OCI-M2 (cell line): ENCODE data around the gene GANAB.
"Not testable (repeated sequence)": the region's sequence is repeated elsewhere in the genome, so short reads cannot be mapped to it uniquely, and the experiment has no call there.

ENCODE experiments used
- DNase-seq: peaks from one replicate; lab custom pipeline; 2025; ENCODE audit not compliant: unreplicated experiment; lab: John Stamatoyannopoulos, UW

The GANAB gene

DNA sequence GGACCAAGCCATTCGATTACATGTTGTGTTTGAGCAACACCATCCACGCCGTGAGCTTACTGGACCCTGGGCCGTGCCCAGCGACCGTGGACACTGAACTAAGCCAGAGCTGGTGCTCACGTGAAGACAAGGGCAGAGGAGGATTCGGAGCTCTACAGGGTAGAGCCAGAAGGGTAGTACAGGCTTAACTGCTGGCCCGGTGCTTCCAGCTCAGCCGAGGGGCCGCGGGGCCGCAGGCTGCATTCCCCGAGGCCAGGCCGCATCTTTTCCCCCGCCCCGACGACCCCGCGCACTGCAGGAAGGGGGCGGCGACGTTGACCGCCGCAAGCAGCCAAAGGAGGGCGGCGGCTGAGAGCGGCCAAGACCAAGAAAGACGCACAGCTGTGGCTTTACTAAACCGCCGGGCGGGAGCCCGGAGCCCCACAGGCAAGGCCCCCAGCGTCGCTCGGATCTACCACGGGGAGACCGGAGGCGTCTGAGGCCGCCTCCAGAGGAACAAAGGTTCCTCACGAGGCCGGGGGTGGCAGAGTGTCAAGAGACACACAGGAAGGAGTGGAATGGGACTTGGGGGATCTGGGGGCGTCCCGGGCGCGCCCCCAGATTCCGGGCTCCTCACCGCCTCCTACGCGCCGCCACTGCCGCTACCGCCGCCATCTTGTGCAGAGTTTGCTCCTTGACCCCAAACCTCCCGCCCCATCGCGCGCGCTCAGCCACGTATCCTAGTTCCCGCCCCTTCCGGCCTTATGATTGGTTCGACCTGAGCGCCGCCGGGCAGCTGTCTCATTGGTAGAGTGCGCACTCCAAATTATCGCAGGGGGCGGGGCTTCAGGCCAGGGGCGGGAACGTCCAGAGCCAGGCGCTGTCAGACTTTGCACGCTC, at the start of gene GANAB:
Gene GANAB, minus strand, starts transcription at position 668 of the 879 bp plus-strand sequence. Its CDS starts 14 bp downstream, at position 654.
- DNase-seq = peak; percentile 84

DNA sequence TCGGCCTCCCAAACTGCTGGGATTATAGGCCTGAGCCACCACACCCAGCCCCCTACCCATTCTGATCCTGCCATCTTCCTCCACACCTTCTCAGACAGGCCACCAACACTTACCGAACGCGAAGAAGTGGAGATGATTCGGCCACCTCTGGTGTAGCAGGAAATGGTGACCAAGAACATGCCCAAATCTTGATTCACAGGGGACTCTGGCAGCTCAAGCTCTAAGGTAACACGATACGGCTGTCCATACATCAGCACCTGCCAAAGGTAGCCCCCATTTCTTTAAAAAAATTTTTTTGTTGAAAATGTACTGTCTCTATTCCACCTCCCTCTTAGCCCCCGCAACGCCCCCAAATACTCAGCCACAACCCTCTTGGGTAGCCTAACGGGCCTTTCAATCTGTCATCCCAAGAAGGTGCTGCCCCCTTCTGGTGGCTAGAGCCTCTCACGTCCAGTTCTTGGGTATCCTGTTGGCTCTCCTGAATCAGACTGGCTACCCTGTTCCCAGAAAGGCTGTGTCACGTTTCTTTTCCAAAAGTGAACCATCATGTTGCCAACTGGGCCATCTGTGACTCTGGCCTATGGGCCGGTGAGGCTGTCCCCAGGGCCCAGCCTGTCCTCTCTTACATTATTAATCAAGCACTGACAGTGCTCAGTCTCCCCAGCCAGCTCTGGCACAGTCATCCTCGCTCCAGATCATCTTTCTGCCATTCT, 48.2 kb upstream of the GANAB start:
- DNase-seq = no peak

DNA sequence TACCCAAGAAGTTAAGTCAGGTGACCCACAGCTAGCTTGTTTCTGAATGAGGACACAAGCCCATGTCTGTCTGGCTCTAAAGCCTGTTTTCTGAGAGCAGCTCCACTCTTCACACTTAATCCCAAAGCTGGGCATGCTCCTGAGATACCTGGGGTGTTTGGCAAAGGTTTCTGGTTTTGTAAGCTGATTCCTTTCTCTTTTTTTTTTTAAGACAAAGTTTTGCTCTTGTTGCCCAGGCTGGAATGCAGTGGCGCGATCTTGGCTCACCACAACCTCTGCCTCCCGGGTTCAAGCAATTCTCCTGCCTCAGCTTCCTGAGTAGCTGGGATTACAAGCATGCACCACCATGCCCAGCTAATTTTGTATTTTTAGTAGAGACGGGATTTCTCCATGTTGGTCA, 47.2 kb upstream of the GANAB start:
- DNase-seq = not testable (repeated sequence)

DNA sequence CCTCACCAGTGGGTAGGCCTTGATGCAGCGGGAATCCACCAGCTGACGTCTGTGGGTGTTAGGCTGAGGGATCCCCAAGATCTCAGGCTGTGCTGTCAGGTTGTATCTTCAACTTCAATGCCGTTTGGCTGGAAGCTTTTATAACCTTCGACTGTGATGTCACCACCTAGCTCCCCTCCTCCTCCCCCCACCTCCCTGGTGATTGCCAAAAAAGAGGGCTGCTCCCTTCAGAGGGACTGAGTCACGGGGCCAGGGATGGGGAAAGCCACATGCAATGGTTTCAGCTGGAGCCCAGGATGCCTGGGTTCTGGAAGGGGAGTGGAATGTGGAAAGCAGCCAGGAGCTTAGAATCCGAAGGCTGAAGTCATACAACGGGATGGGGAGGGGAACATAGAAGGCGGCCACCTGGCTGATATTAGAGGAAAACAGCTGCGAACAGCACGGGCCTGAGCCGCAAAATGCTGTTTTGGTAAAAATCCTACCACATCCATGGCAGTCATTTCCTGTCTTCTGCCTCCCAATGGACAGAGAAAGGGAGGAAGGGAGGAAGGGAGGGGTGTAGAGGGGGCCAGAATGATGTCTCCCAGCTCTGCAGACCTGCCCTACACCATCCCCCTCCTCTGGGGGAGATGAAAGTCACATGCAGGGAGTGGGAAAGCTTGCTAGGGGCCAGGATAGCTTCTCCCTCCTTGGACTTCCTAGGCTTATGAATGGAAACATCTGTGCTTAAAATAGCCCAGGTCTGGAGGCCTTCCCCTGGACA, 43.2 kb upstream of the GANAB start, which contains the start of gene LRRN4CL:
Gene LRRN4CL, minus strand, starts transcription at position 110 of the 763 bp plus-strand sequence. CDS start 1,022 bp downstream, outside the sequence.
- DNase-seq = no peak

DNA sequence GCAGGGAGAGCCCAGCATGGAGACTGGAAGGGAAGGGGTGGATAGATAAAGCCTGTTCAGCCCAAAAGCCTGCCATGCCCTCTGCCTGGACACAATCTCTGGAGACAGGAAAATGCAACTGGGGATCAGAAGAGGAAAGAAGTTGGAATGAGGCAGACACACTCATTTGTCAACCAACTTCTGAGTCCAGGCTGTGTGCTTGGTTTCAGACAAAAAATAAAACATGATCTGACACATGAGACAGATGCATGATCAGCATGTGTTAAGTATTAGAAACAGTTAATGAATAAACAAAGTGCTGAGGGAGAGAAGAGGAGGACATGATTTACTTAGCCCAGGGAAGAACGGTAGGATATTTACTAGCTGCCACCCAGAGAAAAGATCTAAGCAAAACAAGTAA, 42.1 kb upstream of the GANAB start:
- no peak for DNase-seq

DNA sequence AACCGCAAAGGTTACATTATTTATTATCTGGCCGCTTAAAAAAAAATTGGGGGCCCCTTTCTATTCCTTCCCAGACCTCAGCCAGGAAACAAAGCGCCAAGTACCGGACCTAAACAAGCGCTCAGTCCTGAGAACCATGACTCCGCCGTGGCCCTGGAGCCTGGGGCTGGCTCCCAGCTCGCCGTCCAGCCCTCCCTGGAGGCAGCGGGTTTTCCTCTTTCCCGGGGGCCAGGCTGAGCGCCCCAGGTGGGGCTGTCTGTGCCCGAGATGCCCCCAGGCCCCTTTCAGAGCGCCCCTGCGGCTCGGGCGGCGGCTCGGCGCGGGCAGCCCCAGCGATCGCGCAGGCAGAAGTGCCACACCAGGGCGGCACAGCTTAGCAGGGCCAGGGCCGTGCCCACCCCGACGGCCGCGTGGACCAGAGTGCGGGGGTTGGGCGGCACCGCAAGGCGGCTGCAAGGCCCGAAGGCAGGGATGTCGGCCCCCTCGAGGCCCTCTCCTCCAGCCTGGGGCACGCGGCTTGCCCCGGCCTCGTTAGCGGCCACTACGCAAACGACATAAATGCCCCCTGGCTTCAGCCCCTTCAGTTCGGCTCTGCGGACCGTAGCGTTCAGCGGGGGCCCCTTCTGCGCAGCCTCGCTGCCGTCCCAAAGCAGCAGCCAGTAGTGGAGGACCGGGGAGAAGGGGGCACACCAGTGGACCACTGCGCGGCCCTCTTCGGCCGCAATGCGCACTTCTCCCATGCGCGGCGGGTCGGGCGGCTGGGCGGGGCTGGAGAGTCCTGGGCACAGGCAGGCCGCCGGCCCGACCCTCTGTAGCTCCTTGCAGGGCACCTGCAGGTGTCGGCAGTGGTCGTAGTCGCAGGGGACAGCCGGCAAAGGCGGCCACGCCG, 41.3 kb upstream of the GANAB start:
- DNase-seq = no peak

DNA sequence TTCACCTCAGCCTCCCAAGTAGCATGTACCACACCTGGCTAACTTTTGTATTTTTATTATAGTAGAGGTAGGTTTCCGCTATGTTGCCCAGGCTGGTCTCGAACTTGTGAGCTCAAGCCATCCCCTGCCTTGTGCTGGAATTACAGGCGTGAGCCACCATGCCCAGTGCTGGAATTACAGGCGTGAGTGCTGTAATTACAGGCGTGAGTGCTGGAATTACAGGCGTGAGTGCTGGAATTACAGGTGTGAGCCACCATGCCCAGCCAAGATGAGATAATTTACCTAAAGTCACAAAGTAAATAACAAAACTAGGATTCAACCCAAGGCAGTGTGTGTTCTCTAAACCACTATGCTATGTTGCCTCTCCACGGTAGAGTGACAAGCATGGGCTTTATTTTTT, 36.1 kb upstream of the GANAB start:
- DNase-seq = no peak

DNA sequence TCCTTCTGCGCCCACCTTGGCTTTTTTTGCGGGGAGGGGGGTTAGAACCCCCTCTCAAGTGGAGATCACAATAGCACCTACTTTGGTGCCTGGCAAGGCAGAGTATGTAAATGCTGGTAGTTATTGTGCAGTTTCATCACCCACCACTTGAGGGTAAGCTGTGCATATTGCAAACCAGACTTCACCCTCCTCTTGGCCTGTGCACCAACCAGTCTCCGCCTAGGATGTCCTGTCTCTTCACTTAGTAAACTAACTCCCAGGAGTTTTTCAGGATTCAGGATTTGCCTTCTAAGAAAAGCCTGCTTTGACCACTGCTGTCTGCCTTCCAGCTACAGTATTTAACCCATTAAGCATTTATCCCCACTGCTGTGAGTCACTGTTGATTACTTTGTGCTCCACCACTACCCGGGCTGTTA, 34.4 kb upstream of the GANAB start:
- DNase-seq = peak; percentile 8

DNA sequence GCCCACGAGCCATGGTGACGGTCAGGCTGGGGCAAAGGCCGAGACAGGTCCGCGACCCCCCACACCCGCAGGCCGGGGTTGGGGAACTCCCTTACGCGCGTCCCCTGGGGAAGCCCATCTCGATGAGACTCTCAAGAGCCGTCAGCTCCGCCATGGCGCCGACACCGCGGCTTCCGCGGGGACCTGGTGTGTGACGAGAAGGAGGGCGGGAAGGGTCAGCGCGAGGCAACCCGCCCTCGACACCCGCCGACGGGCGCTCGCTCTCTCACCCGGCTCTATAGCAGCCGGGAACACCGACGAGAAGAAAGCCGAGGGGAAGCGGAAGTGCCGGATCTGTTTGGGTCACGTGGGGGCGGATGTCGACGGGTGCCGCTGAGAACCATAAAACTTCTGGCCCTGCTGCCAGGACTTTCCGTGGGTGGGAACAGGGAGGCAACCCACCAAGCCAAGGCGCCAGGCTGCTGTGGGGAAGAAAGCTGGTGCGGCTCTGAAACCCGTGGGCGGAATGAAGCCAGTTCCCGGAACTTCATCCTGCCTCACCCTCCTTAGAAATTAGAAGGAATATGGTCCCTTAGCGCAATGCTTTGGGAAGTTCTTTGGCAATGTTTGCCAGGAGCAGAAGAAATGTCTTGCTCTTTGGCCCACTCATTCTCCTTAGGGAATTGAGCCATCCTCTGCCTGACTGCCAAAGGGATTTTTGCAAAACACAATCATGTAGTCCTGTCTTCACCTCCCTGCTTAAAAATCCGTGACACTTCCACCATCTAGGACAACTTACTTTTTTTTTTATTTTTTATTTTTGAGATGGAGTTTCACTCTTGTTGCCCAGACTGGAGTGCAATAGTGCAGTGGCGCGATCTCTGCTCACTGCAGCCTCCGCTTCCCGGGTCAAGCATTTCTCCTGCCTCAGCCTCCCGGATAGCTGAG, 32.6 kb upstream of the GANAB start, which contains the start of gene UBXN1:
Gene UBXN1, minus strand, starts transcription at position 304 of the 927 bp plus-strand sequence. Its CDS starts 150 bp downstream, at position 154.
- DNase-seq = peak; percentile 34

DNA sequence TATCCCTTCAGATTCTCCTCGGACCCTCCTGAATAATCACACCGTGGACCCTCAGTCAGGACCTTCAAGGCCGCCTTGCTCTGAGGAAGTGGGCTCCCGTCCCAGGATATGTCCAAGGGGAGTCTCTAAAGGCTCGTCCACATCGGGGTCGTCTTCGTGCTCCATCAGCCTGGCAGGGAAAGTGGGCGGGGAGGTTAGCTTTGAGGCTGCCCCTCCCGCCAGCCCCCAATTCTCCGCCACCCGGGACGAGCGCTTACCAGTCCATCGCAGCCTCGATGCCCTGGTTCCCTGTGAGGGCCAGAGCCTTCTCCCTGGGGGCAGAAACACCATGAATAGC, 32.0 kb upstream of the GANAB start:
- DNase-seq = no peak

DNA sequence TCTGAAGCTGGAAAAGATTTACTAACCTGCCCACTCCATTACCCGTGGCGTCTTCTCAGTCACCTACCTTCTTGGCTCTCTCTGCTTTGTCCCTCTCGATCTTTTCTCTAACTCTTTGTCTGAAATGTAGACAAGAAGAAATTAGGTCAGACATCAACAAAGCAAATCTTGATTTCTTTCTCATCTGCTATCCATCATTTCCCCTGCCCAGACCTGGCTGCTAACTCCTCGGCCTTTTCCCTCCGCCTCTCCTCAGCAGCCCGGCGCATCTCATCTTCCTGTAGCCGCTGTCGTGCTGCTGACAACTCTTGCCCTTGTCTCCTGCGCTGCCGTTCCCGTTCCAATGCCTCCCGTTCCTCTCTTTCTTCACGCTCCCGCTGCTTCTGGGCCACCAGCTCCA, 31.3 kb upstream of the GANAB start:
- no peak for DNase-seq

DNA sequence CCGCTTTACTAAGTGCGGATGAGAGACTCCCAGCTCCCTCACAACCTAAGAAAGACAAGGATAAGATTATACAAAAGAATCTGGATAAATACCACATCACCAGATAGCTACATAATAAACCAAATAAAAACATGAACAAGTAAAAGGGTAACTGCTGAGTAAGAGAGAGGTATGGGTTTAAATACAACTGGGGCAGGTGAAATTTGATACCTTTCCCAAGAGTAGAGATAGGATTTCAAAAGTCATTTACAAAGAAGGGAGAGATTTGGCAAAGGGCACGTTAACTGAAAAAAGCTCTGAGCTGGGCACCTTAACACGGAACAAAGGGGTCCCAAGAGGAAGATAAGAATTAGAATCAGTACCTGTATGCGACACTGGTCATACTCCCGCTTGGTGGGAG, 30.7 kb upstream of the GANAB start:
- DNase-seq = no peak

DNA sequence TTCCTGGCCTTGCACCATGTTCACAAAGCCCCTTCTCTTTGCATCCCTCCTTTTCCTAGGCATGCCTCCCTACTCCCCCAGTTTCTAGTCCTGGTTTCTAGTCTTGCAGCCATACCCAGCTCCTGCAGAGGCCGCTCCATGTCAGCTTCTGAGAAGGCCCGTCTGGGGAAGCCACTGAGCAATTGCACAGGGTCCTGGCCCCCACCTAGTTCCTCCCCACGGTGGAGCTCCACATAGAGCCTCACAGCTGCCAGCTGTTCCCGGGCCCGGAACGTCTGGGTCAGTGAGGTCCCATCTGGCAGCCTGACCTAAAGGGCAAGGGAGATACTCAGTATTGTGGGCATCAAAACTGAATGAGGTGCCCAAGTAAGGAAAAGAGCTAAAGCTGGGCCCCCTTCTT, 30.3 kb upstream of the GANAB start:
- no peak for DNase-seq

DNA sequence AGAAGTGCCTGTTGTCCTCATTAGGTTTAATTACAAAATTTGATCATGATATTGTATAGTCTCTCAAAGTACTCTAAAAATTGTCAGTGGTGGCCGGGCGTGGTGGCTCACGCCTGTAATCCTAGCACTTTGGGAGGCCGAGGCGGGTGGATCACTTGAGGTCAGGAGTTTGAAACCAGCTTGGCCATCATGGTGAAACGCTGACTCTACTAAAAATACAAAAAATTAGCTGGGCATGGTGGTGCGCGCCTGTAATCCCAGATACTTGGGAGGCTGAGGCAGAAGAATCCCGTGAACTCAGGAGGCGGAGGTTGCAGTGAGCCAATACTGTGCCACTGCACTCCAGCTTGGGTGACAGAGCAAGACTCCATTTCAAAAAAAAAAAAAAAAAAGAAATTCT, 29.0 kb upstream of the GANAB start:
- not testable (repeated sequence) for DNase-seq

DNA sequence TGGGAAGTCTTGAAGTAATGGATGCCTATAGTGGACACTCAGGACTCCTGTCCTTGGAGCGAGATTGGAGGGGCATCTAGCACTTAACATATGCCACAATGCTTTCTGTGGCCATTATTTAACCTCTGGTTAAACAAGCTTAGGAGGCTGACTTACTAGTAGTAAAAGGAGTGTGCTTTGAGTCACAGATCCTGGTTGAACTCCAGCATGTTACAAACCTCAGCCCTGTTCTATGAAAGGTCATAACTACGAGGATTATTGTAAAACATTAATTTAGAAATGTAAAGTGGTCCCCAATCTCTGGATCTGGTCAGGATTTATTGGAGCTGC, 26.7 kb upstream of the GANAB start:
- no peak for DNase-seq

DNA sequence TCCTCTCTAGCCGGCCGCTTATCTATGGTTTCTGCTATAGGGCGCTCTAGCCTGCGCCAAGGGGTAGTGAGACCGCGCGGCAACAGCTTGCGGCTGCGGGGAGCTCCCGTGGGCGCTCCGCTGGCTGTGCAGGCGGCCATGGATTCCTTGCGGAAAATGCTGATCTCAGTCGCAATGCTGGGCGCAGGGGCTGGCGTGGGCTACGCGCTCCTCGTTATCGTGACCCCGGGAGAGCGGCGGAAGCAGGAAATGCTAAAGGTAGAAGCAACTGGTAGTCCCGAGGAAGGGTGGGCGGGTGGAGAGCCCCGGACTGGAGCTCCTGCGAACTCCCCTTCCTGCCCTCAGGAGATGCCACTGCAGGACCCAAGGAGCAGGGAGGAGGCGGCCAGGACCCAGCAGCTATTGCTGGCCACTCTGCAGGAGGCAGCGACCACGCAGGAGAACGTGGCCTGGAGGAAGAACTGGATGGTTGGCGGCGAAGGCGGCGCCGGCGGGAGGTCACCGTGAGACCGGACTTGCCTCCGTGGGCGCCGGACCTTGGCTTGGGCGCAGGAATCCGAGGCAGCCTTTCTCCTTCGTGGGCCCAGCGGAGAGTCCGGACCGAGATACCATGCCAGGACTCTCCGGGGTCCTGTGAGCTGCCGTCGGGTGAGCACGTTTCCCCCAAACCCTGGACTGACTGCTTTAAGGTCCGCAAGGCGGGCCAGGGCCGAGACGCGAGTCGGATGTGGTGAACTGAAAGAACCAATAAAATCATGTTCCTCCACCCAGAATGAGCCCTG, 25.4 kb upstream of the GANAB start, which contains the start of the genes LBHD1 and UQCC3:
Gene LBHD1, minus strand, starts transcription at position 660 of the 782 bp plus-strand sequence. CDS start 2,236 bp downstream, outside the sequence.
Gene UQCC3, plus strand, starts transcription at position 66 of the 782 bp plus-strand sequence. Its CDS starts 73 bp downstream, at position 139.
- DNase-seq = peak; percentile 81

DNA sequence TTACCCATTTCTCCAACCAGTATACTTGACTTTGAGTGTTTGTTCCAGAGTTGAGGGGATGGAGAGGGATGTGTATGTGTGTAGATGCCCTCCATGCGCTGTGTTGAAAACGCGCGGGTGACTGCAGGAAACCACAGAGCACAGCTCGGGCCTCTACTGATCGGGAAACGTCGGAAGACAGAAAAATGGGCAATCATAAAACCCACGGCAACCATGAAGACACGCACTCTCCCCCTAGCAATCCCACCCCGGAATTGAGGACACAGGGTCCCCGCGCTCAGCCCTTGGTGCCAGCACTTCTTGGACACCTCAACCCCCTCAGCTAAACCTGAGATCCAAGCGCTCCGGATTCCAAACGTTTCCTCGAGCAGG, 24.8 kb upstream of the GANAB start:
- no peak for DNase-seq

DNA sequence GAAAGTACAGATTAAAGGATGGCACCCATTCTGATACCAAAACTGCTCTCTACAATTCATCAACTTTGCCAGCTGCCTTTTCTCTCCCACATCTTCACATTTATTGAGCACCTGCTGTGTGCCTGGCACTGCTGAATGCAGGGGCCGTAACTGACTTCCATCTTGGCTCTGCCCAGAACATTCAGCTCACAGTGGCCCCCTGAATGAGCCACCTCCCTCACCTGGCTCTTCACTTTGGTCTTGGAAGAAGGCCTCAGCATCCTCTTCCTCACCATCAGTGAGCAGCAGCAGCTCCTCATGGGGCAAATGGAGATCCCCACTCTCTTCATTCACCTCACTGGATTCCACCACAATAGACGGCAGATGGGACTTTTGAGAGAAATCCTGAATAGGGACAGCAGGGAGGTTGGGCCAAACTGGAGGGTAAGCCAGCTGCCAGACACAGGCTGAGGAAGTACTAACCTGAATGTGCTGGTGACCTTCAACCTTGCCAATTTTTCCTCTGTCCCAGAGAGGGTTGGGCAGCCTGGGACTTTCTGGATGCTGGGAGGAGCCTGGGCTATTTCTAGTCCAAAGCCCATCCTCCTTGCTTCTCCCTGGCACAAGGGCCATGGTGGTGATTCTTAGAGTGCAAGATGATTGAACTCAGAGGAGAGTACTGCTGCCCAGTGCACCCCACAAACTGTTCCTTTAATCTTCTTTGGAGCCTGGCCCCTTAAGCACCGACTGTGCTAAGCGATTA, 23.2 kb upstream of the GANAB start:
- DNase-seq = no peak
